ACHN (cell line): ENCODE results near the gene SERP2.

Experiments used
- DNase-seq: peaks from one replicate; pipeline ENCODE4 v3.0.0-alpha.2; 2015
- in situ Hi-C: cut with HindIII; loops from 2 replicates; pipeline ENCODE4 v1.10.0; 2017; ENCODE audit warnings: low sequenced_read_pairs, low pct_ligation_motif_present, low pct_unique_long_range_greater_than_20kb

The SERP2 gene

DNA sequence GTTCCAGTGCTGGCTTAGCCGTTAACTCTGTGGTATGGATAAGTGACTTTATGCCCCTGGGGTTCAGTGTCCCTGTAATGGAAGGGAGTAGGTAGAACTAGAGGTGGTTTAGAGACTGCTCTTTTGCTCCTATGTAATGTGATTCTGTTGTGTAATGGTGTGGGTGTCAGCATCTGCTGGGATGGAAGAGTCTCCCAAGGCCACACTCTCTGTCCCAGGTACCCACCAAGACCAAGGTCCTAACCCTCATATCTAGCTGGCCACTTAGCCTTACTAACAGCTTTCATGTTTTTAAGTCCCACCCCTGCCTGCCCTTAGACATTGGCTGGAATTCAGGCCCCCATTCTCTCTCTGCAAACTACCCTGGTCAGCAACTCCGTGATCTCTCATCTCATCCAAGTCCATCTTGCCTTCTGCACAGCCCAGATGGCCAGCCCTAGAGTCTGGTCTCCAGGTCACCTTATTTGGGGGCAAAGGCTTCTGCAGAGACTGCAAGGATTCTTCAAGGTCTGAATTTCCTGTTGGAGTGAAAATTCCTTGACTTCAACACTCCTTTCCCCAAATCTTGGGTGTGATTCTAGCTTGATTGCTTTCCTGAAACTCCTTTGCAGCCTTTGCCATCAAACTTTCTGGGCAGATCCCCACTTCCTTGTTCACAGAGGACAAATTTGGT, 48.4 kb downstream of the SERP2 start:
- no peak for DNase-seq
- in situ Hi-C loops, result no loop called here

DNA sequence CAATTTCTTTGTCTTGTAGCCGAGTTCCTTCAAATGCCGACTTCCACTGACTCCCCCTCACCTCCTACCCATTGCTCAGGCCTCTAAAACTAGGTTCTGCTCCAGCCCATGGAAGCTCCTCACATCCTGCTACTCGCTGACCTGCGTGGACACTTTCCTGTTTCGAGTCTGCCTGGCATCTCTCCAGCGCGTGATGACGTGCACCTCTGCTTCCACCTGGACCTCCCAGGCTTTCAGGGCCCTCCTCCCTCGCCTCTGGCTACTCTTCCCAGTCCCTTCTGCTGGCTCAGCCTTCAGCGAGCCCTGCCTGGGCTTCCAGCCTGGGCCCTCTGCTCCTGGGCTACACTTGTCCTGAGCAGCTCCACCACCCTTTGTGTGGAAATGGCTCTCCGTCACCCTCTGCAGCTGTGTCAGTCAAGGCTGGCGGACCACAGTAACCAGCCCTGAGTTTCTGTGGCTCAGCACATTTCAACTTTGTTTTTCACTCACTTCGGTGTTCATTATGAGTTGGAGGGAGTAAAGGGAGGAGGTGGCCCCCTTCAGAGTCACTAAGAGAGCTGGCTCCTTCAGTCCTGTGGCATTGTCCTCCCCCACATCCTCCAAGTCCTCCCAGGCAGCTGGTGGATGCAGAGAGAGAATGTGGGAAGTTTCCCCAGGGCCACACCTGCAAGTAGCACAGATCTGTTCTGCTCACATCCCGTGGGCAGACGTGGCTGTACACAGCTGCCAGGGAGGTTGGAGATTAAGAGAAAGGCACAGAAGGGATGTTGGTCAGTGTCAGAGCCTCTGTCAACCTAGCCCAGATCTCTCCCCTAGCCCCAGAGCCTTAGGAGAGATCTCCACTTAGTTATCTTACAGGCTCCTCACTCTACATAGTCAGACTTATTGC, 49.4 kb downstream of the SERP2 start:
- DNase-seq, result no peak
- in situ Hi-C loops, result no loop called here

DNA sequence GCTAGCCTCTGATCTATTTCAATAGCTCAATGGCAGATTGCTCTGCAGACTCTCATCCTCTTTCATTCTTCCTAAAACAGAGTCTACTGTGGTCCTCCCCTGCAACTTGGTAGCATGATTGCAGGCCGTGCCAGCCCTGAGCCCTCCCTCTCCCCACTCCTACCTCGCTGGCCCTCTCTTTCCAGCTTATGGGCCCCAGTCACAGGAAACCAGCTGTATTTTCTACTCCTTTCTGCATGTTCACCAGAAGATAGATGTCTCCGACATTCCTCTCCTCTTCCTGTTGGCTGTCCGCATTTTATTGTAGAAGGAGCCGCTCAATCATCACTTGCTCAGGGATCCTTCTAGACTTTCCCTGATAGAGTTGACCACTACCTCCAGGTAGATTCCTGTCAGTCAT, 50.2 kb downstream of the SERP2 start:
- DNase-seq, result no peak
- in situ Hi-C loops, result no loop called here

DNA sequence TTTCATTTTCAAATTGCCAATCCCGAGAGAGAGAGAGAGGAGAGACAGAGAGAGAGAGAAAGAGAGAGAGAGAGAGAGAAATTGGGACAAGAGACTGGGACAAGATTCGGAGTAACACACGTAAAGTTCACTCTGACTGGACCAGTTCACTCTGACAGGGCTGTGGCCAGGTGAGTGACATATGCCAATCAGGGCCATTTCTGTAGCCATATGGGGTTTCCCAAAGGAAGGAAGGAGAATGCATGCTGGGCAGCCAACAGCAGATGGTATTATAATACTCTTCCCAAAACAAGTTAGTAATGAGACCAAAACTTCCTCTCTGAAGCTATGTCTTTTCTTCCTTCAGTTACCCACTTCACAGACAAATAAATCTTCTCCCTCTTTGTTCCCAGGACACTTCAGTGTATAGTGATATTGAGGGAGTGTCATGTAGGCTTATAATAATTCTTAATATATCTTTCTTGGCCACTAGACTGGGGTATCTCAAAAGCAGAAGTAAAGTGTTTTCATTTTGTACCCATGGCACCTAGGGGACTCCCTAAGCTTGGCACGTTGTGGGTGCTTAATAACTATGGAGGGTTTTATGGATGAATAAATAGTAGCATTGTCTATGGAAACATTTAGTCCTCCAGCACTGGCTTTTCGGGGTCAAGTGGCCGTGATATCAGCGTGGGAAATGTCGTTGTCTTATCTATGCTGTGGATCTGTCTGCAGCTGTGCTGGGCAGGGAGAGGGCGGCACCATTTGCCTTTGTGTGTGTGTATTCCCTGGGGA, 51.6 kb downstream of the SERP2 start:
- in situ Hi-C loops, result no loop called here
- DNase-seq, result no peak

DNA sequence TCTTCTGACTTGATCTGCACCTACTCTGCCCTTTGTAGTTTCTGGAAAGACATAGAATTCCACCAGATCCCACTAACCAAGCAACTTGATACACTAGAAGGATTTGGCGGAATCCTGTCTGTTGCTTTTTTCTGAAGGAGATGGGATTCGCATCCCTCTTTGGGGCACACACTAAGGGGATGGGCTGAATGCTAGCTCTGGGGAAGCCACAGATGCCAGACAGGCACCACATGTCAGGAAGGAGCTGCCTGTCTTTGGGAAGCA, 52.1 kb downstream of the SERP2 start:
- in situ Hi-C loops, result no loop called here
- DNase-seq, result no peak

DNA sequence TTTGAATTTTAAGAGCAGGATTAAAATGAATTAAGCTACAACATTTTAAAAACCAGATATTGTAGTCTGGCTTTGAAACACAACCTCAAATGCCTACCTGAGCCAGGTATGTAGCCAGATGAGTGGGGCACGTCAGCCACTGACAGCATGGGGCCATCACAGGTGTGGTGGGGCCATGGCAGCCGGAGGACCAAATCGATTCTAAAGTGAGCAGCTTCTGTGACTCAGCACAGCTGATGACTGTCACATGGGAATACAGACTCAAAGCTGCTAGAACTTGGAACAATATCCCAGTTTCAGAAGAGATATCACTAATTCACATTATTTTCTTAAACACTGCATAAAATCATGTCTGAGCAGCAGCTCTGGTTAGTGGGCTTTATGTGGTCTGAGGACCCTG, 52.8 kb downstream of the SERP2 start:
- in situ Hi-C loops, result no loop called here

DNA sequence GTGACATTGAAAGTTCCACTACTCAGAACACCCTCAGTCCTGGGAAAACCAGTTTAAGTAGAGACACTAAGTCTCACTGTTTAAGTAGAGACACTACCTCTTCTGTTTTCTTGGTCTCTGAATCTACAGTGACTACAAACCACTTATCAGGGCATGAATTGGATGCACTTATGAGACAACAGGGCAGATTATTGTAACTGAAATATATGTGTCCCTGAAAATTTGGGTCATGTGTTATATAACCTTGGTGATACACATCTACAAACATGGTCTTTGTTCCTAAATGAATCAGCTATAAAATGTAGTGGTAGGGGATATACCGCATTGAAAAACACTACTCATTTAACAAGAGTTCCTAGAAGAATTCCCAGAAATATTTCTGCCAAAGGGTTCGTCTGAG, 55.7 kb downstream of the SERP2 start:
- in situ Hi-C loops, result no loop called here
- no peak for DNase-seq

More for the DNA sequence above, 52.8 kb downstream of the SERP2 start:
- DNase-seq, result no peak

DNA sequence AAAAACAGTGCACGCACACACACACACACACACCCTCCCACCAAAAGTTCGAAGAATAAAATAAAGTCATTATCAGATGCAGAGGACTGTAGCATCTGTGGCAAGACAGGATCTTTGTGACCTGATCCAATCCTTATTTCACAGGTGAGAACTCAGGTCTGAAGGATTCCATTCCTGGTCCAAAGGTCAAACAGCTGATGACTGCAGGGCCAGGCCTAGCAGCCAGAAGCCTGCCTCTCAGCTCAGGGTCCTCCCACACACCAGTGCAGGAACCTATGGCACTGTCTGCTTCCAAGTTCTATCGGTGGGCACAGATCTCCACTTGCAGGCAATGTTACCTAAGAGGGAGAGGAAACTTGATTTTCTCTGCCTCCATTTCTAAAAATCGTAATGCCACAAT, 57.5 kb downstream of the SERP2 start:
- DNase-seq, result no peak
- in situ Hi-C loops, result no loop called here

DNA sequence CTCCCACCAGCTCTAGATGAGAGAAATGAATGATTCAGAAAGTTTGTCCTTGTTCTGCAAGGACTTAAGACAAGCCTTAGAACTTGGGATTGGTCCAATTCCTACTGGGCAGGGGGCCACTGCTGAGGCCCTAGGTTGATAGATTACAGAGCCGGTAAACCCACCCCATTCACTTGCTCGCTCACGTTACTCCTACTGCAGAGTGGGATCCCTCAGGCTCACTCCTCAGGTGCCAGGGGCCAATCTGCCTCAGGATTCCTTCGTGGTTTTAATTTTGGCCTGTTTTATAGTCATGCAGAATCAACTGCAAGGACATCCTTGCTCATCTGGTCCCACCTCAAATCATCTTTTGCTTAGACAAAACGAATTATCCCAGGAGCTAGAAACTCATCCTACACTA, 59.0 kb downstream of the SERP2 start:
- in situ Hi-C loops, result no loop called here

DNA sequence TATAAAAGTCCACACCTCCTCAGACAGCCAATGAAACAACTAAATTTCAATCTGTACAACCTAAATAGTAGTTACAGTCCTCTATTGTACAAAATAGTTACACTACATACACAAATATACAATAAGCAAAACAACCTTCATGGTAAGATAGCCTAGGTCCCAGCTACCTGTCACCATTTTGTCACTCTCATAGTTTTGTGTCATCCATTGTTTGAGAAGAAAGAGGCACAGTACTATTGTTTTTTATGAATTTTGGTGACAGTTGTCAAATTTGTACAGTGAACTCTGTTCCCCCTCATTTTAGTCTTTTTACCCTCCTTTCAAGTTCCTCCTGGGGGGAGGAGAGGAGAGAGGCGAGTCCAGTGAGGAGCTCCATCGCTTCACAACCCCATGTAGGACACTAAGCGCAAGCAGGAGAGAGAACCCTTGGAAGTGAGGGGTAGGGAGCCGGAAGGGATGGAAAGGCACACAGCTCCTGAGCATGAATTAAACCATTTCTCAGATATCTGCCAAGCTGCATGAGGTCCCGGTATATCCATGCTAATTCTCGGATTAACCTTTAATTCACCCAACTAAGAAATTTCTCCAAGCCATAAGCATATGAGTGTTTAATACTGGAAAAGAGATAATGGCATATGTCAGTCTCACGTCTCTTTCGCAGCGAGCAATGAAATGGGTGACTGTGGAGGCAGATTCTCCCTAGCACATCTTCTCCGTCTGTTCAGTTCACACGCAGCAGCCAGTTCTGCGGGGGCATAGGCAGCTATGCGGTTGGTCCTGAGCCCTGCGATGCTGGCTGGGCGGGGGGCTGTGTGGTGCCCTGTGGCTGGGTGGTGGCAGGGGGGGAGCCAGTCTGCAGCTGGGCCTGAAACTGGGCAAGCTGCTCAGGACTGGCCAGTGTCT, 60.5 kb downstream of the SERP2 start:
- in situ Hi-C loops, result no loop called here
- DNase-seq, result no peak

More for the DNA sequence above, 59.0 kb downstream of the SERP2 start:
- DNase-seq, result no peak

DNA sequence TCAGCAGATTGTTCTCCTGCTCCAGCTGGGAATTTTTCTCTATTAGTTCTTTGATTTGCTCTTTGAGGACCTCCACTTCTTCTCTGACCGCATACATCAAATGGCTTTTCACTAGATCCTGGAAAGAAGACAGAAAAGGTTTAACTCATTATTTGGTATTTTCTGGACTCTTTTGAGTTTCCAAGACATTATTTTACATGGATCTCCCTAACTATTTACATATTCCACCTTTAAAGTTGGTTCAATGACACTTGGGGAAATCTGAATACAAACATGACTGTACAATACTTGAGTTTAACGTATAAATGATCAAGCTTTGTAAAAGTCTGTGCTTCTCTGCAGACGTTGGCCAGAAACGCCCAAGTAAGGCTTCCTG, 61.1 kb downstream of the SERP2 start:
- in situ Hi-C loops, result no loop called here
- DNase-seq, result no peak

DNA sequence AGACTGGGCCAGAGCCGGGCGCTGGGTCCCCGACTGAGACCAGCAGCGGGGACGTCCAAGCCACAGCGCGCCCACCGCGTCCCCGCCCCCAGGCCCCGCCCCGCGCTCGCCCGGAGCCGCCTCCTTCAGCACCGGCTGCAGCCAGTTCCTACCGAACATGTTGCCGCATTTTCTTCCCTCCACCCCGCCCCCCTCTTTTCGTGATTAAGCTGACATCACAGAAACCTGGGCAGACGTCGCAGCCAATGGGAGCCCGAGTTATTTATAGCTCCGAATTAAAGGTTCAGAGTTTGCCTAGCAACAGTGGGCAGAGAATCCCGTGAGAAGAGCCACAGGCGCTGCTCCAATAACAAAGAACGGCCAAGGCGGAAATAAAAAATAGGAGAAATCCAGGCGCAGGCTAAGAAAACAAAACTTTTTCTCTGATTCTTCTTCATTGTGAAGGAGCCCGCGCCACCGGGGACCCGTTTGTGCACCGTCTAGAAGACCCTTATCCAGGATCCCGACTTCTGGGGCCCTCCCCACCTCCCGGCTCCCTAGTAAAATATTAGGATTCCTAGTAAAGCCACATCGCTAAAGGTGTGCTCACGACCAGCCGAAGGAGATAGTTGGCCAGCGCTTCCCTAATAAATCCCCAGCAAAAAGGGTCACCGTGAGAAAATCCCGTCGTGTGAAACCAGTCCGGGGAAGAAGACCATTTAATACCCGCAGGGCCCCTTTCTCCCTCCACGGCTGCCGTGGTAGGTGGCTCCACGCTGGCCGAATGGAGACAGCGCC, 61.7 kb downstream of the SERP2 start:
- peak; percentile 96 for DNase-seq
- in situ Hi-C loops, result no loop called here

DNA sequence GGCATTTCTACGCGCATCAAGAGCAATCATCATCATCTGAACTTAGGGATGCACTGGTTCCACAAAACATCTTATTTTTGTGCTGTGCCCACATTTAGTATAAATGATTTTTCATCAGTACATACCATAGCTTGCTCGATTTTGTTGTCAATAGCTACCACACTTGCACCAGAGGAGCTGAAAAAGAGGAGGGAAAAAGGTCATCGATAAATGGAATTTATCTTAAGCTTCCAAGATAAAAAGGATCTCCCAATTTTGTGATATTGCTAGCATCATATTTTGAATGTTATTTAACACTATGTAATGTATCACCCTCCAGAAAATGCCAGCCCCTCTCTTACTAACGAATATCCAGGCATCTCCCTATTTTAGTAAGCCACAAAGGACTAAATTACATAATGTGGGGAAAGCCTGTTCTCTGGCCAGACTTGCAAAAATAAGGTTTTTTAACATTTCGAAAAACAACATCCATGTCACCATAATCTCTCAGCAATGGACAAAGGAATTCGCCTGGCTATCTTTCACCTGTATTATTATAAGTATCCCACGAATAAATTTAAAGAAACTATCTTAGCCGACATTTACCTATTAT, 62.4 kb downstream of the SERP2 start:
- in situ Hi-C loops, result no loop called here
- DNase-seq, result no peak

DNA sequence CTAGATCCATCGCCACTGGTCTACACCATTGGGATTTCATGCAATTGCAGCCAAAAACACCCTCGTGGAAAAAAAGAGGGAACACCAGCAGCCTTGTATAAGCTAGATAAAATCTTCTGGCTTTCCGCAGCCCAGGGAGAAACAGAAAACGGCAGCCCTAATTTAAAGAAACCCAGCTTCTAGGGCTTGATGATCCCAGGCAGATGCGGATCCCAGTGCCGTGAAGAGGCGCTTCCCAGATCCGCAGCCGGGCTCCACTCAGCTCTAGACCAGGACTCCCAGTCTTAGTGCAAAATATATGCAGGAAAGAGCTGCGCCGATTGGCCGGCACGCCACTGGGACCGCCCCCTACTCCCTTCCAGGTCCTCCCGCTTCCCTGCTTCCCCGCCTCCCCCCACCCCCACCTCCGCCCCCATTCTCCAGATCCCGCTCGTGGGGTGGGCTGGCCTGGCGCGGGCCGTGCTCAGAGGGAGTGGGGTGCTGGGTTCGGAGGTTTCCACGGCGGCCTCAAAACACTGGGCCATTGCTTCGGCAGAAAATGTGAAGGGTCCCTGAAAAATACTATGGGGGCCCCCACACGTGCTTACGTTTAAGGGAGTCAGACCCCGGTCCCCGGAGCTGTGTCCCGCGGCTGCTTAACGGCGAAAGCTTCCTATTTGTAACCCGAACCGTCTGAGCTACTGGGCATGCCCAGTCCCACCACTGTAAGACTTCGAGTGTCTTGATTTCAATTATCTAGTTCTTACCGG, 63.1 kb downstream of the SERP2 start:
- in situ Hi-C loops, result no loop called here
- DNase-seq, result peak; percentile 88

DNA sequence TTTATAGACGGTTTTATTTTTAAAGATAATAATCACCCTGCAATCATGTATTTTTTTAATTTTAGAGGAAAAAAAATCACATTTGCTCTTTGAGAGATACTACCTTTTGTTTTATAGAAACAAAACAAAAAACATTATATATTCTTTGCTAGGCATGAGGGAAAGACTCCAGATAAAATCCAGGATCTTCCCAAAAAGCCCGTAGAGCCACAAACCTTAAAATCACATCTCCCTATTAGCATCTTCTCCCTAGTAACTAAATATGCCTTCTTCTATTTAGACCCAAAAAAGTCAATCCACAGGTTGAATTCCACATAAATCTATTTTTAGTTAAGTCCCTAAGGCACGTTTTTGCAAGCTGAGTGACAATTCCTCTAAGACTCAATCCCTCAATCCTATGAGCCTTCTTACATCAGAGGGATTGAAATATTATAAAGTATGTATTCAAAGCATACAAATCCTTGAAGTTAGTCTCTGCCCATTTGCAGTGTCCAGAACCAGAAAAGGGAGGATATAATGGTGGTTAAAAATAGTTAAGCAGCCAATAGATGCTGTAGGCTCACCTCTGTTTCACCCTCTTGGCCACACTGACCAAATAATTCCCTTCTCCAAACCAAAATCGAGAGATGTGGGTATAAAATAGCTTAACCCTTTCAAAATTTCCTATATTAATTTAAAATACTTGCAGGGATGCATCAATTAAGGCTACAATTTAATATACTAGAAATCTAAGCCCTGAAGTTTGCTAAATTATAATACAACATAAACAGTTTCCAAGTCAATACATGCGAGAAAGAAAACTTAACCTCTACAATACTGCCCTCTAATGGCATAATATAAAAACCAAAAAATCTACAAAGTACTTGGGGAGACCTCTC, 64.0 kb downstream of the SERP2 start:
- DNase-seq, result peak; percentile 68

DNA sequence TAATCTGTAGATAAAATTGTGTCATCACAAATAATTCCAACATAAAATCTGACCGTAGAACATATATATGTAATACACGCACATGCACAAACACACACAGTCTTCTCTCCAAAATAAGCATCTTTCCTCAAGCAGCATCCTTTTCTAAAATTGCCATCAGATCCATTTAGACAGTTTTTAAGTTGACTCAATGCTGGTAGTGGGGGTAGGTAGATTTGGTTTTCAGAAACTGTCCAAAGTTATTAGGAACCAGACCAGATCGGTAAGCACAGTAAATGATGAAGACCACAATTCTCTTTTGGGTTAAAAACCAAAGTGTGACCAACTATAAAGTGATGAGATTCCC, 64.6 kb downstream of the SERP2 start:
- in situ Hi-C loops, result no loop called here
- no peak for DNase-seq

More for the DNA sequence above, 64.0 kb downstream of the SERP2 start:
- in situ Hi-C loops, result no loop called here
